CD4-positive, alpha-beta T cell treated with Interleukin-15 for 1 hour (primary cell): ENCODE data around the gene RASSF5.

ENCODE experiments used
- DNase-seq: peaks from one replicate; pipeline ENCODE4 v3.0.0-alpha.2; 2020

Gene RASSF5

GRCh38 chr1:206551986-206552326 lies 44.6 kb downstream of the RASSF5 start:
- DNase-seq: peak; percentile 86

- no peak for DNase-seq
These were observed 46.9 kb downstream of the RASSF5 start for GRCh38 chr1:206554211-206554610.

DNA sequence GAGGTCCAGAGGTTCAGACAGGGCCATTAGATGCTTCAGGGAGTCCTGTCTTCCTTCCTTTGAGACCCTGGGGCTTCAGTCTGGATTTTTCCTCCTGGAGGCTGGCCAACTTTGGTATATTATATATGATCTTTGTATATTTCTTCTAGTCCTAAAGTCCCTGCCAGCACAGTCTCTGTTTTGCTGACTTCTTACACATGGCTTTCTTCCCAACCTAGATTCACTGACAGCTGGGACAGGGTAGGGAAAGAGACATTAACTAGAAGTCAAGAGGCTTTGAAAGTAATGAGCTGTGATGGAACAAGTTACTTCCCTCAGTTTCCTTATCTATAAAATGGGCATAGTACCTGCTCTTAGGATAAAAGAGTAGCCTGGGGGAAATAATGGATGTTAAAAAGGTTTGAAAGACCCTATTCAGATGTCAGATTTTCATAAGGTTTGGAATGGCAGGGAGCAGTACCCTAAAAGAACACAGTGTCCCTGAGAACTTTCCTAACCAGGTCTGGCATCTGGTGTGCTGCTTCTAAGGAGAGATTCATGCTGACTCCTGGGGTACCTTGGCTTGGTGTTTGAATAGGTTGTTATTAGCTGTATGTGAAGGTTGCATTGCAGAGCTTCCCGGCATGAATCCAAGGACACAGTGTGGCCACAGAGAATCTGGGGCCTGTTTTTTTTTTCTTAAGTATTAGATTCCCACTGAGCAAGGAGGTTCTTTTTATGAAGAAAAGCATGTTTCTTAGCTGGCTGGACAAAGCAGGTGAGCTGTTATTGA lies 47.6 kb downstream of the RASSF5 start:
- no peak for DNase-seq

DNA sequence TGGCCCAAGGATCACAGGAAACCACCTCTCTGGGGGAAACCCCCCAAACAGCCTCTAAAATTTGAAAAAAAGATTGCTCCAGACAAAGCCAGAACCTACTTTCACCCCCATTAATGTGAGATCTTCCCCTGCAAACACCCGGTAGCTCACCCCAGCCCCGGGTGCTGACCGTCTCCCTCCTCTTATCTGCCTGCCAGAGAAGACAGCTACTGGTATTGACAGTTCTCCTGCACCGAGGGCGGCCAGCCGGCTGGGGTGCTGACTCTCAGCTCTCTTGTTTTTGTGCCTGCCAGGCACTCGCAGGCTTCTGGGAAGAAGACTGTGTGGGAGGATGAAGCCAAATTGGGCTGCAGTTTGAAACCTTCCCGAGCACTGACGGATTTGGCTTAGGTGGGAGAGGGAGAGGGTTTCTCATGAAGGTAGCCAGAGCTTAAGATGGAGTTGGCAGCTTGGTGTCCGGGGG lies 48.2 kb downstream of the RASSF5 start:
- peak; percentile 43 for DNase-seq

DNA sequence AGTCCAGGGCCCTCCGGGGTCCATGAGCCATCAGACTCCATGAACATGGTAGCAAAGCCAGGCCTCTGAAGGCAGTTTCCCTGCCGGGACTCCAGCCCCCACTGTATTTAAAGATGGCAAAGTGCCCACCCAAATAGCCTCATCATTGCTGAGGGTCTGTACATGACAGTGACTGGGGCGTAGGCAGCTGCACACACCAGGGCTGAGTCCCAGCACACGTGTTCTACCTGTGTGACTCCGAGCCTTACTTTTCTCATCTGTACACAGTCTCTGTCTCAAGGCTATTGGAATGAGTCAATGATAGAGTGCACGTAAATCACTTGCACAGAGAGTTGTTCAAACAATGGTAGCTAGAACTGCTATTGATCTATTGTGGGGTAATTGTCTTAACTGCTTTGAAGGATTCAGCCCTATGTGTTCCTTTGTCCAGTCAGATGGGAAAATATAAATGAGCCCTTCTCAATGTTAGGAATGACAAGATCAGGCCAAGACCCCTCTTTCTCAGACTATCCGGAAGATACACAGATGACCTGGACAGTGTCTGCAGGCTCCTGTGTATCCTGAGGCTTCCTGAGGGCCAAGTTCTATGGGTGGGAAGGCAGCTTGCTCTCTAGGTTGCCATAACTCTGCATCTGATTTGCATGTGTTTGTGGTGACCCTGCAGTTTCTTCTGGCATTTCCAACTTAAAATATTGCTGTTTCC lies 48.9 kb downstream of the RASSF5 start:
- DNase-seq: no peak

- peak; percentile 91 for DNase-seq
These were observed 49.7 kb downstream of the RASSF5 start for GRCh38 chr1:206556750-206557635.

- peak; percentile 66 for DNase-seq
These were observed 50.5 kb downstream of the RASSF5 start for GRCh38 chr1:206557636-206558473.

- DNase-seq: no peak
These were observed 51.7 kb downstream of the RASSF5 start for GRCh38 chr1:206558794-206559671.

DNA sequence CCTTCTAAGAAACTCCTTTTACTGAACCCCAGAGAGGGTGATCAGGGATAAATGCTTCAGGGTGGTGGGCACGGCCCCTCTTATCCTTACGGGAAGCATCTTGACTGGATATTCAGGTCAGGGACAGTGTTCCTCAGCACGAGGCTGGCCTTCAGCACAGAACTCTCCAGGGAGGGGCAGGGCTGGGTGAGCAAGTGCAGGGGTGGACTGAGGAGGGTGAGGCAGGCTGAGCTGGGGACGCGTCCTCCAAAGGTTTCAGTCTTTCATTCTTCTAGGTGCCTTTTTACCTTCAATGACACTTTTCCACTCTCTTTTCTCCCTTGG lies 52.3 kb downstream of the RASSF5 start:
- no peak for DNase-seq

GRCh38 chr1:206560007-206560716 lies 52.8 kb downstream of the RASSF5 start:
- DNase-seq: no peak

GRCh38 chr1:206563367-206564207 lies 56.3 kb downstream of the RASSF5 start:
- no peak for DNase-seq

GRCh38 chr1:206565995-206566394 lies 58.7 kb downstream of the RASSF5 start:
- DNase-seq: no peak

- DNase-seq: no peak
These were observed 59.7 kb downstream of the RASSF5 start for GRCh38 chr1:206566999-206567398.

DNA sequence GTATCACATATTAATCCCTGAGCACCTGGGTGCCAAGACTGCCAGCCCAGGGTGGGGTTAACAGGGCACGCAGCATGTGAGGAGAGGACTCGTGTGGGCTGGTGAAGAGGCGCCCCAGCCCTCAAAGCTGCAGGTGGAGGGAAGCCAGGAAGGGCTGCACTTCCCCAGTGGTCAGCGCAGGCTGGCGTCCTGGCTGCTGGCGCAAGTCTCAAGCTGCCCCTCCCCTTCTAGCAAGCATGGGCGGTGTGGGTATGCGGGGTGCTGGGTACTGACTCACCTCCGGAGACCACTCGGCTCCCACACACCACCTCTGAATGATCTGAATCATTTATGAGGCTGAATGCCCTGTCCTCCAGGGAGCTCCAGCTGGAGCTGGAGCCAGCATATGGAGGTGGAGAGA lies 60.9 kb downstream of the RASSF5 start:
- no peak for DNase-seq

DNA sequence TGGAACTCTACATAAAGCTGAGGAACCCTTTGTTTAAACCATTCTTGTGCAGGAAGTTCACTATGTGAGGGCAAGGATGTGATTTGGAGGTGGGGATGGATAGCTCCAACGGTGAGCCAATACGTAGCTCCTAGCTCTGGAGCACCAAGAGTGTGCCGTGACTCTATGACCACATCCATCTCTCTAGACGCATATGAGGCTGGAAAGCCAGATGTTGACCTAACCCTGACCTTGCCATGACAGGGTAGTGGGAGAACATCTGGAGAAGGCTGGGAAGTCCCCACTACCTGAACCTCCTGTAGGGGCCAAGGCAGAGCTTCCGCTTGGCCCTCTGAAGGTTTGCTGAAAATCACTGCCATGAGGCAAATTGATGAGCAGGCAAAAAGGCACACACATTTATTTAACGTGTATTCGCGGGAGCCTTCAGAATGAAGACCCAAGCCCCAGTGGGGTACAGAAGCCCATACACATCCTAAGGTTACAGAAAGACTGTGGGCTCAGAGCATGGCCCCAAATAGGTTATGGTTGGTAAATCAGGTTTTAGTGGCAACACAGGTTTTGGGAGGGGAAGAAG lies 61.5 kb downstream of the RASSF5 start:
- DNase-seq: no peak

- no peak for DNase-seq
These were observed 62.2 kb downstream of the RASSF5 start for GRCh38 chr1:206569556-206569955.

GRCh38 chr1:206570529-206570928 lies 63.2 kb downstream of the RASSF5 start:
- no peak for DNase-seq

DNA sequence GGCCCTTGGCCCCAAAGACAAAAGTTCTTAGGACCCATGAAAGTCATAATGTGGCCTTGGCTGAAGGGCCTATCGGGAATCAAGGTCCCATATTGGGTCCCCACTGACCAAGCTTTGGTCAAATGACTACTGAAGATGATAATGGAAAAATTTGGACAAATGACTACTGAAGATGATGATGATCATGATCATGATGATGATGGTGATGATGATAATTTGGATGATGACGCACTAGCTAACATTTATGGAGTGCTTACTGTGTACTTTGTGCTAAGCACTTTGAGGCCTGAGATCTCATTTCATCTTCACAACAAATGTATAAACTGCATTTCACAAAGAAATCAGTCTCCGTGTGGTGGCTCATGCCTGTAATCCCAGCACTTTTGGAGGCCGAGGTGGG lies 65.5 kb downstream of the RASSF5 start:
- no peak for DNase-seq

- DNase-seq: no peak
These were observed 66.0 kb downstream of the RASSF5 start for GRCh38 chr1:206573319-206573718.

DNA sequence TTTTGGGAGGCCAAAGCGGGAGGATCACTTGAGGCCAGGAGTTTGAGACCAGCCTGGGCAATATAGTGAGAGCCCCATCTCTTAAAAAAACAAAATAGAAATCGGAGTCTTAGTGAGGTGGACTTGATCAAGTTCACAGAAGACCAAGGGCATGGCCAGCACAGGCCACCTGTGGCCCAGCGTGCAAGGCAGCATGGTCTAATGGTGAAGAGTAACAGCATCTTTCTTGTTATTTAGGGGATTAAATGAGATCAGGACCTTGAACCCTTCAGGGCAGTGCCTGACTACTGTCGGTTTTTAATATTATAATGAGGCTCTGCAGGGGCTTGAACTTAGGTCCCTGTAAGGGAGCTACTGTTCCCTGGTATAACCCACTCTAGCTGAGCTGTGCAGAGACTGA lies 66.4 kb downstream of the RASSF5 start:
- no peak for DNase-seq
